GM19240 (cell line): ENCODE data around the gene MGAM2.

Experiments
- DNase-seq: peaks from one replicate; pipeline ENCODE4 v3.0.0; 2011; ENCODE audit warnings: low spot score; ENCODE audit not compliant: insufficient read length

MGAM2 gene

DNA sequence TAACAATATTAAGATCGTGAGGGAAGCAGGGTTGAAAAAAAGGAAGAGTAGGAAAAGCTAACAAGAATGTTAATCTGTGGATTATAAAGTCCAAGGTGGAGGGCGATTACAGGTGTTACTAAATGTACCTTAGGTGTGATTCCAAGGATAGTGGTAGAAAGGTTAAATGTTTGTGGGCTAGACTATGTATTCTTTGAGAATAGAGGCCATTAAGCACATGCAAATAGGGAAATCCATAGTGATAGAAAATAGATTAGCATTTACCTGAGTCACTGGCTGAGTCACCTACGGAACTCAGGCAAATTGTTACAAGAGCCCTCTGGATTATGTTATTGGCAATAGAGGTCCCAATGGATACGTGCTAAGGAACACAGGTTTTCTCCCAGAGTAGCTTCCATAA lies 9.0 kb downstream of the MGAM2 start:
- DNase-seq = no peak

DNA sequence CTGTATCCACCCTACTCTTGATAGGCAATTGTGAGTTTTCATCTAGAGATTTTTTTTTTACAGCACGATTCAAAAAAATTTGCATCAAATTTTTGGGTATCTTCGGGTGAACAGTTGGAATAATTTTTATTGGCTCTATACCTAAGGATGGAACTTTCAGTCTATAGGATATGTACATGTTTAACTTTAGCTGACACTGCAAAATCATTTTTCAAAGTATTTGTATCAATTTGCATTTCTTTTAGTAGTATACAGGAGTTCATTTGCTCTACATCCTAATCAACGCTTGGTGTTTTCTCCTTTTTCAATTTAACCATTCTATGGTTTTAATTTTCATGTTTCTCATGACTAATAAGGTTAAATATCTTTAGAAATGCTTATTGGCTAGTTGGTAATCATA lies 11.7 kb downstream of the MGAM2 start:
- DNase-seq = no peak

DNA sequence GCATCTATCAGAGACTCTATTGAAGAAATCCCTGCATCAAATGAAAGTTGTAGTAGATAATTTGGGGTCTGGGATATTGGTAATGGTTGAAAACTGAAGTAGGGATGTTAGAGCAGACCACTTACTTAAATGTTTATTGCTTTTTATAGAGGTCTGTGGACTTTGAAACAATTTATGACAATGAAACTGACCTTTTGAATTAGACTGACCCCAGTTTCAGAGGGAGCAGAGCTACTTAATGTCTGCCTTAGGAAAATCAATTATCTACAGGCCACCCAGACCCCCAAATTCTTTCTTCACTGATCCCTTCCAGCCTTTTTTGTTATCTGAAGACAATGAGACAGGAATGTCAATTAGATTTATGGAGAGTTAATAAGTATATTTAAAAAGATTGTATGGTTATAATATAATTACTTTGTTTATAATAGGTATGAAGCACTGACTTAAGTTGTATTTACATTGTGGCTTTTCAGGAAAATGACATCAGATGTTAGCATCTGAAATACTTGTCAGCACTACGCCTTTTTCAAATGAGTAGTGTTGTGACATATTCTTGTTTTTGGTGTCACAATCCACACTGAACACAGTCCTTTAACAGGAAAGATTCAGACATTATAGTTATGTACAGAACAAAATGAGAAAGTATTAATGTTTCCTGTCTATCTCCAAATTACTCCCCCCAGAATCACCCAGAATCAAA lies 13.9 kb downstream of the MGAM2 start:
- DNase-seq = no peak

DNA sequence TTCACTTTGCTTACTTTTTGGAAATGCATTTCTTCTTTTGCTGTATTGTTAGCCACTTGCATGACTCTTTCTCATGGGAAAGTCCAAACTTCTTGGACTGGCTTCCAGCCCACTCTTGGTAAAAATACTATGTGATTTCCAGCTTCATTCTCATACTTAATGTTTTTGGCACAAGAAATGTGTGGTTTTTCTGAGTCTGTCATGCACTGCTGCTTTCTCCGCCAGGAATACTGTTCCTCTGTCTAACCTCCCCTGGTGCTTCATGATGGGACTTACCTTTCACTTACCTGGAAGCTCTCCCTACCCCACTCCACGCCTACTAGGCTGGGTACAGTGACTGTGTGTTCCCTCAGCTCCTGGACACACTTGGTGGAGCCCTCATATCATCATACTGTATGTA lies 18.7 kb downstream of the MGAM2 start:
- no peak for DNase-seq

DNA sequence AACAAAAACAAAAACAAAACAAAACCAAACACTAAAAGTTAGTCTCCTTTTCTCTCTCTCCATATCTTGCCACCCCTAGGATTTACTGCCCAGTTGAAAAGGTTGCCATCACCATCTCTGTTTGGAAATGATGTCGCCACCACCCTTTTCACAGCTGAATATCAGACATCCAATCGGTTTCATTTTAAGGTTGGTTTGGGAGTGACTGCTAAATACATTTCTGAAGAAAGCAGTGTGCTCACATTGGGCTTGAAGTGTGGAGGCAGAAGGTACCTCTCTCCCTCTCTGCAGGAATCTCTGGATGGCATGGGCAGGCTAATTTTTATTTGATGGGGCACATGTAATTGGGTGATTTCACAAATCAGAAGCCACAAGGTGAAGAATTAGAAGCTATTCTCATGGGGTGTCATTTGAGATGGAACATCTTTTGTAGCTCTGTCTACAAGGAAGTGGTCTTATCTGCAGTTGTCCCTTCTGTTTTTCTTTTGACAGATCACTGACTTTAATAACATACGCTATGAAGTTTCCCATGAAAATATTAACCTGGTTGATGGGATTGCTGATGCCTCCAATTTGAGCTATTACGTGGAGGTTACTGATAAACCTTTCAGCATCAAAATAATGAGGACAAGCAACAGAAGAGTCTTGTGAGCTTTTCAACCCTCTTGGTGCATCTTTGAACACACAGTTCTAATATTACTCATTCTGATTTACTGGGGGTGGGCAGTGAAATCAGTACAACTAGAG lies 20.1 kb downstream of the MGAM2 start:
- DNase-seq = no peak

DNA sequence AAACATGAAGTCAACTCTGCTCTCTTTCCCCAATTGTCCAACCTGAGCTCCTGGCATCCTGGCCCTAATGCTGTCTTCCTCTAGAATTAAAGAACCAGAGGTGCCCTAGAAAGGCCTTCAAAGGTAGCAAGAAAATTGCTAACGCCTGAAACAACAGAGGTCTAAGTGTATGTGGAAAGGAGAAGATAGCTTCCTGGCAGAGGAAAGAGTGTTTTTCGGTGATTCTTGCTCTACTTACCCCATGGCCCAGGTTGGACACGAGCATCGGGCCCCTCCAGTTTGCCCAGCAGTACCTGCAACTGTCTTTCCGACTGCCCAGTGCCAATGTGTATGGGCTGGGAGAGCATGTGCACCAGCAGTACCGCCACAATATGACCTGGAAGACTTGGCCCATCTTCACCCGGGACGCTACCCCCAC lies 22.2 kb downstream of the MGAM2 start:
- DNase-seq = no peak

- DNase-seq = no peak
Observed at GRCh38 chr7:142134909-142135308, 23.4 kb downstream of the MGAM2 start.

- no peak for DNase-seq
Observed at GRCh38 chr7:142138996-142139395, 27.5 kb downstream of the MGAM2 start.

DNA sequence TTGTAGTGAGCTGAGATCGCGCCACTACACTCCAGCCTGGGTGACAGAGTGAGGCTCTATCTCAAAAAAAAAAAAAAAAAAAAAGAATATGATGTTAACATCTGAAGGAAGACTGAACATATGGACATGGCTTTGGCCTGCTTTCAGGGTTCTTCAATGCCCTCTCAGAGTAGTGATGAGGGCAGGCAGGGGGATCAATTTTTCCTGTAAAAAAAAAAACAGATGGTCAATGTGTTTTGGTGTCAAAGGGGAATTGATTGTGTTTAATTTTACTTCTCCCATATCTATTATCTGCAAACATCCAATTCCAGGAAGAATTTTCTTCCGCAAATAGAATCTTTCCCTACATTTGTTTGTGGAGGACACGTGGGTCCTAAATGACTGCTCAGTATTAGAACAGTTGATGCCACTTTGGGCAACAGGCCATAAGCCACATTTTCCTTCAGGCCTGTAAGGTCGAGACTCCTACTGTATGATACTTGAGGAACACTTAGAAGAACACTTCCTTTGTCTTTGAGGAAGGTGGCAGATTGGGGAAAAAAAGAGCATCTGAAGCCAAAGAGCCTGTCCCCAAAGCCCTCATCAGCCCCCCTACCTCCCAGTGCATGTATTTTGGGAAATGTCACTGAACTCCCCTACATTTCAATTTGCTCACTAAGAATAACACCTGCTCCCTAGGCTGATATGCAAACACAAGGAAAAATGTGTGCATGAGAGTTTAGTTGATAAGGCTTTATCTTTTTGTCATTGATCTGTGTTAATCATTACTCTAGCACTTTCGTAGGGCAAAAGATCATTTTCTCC lies 28.3 kb downstream of the MGAM2 start:
- DNase-seq = no peak

GRCh38 chr7:142140401-142140959 lies 29.0 kb downstream of the MGAM2 start:
- no peak for DNase-seq

GRCh38 chr7:142142702-142143101 lies 31.2 kb downstream of the MGAM2 start:
- DNase-seq = no peak

GRCh38 chr7:142146124-142146523 lies 34.6 kb downstream of the MGAM2 start:
- DNase-seq = no peak

DNA sequence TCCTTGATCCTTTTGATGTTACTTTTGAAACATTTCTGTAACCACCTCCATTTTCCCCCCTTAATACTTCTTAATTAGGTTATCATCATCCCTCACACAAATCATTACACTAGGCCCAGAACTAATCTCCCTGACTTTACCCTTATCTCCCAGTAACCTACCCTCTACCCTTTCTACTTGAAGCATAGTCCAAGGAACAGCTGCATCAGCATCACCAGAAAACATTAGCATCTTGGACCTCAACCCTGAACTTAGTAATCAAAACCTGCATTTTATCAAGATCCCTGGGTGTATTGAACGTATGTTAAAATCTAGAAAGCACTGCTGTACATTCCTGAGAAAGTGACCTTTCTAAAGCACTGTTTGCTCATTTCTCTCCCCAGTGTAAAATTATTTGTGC lies 38.8 kb downstream of the MGAM2 start:
- no peak for DNase-seq

GRCh38 chr7:142150869-142151268 lies 39.4 kb downstream of the MGAM2 start:
- DNase-seq = no peak

DNA sequence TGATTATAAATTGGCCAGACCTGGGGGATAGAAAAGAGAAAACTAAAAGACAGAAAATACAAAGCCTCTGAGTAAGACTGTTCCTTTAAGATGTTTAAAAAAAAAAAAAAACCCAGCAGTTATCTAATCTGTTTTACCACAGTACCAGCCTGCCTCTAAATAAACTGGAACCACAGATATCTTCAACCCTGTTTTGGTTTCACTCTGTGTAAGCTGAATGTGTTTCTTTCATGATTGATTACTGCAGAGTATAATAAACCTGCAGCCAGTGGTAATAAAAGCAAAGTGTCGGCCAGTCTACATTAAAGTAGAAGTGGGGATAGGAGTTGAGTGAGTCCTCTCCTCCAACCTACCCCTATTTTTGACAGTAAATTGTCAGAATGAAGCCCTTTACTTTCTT lies 40.6 kb downstream of the MGAM2 start:
- no peak for DNase-seq

DNA sequence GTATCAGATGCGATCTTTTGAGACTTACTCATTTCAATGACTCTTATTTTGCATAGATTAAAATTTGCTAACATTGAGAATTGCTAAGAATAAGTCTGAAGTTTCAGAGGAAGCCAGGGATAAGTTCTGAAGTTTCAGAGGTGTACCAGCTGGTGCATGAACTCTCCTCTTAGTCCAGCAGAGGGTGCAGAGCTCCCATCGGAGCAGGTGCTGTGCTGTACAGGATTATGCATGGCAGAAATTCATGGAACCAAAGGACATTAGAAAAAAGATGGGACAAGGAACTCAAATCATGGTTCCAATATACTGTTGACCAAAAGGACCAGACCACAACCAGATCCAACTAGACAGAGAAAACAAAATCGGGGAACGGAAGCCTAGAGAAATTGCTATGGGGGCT lies 41.9 kb downstream of the MGAM2 start:
- DNase-seq = no peak

- no peak for DNase-seq
Observed at GRCh38 chr7:142158736-142159496, 47.4 kb downstream of the MGAM2 start.

DNA sequence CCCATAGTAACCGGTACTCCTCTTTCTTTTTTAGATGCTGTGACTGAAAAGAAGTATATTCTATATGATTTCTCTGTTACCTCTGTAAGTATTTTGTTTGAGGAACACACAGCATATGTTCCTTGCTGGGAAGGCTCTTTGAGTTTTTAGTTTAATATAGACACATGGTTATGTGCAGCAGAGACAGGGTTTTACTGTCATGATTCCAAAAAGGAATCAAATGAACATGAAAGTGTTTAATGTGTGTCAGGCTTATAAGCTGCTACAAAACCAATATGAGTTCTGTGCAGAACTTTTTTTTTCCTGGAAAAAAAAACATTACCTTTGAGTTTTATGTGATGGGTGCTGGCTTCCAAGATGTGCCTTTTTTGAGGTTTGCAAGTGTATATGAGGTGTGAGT lies 50.4 kb downstream of the MGAM2 start:
- DNase-seq = no peak

GRCh38 chr7:142168746-142169145 lies 57.2 kb downstream of the MGAM2 start:
- DNase-seq = no peak

GRCh38 chr7:142172932-142173331 lies 61.4 kb downstream of the MGAM2 start:
- DNase-seq = no peak

DNA sequence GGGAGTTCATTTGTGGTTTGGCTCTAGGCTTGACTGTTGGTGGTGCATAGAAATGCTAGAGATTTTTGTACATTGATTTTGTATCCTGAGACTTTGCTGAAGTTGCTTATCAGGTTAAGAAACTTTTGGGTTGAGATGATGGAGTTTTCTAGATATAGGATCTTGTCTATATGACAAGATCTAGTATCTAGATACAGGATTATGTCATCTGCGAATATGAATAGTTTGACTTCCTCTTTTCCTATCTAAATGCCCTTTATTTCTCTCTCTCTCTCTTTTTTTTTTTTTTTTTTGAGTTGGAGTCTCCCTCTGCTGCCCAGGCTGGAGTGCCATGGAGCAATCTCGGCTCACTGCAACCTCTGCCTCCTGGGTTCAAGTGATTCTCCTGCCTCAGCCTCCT lies 62.9 kb downstream of the MGAM2 start:
- DNase-seq = no peak
